Liver (tissue), 9 donors: Measurements from ENCODE around the gene PIP4K2C. TPM values are rescaled to one million over a fixed set of nuclear protein-coding genes. Genes with fewer than 3 reads are reported as not detected.

Experiments used
- DNase-seq: peaks from one replicate; pipeline ENCODE4 v3.0.0-alpha.2; 2017; ENCODE audit warnings: low spot score
- H3K27ac ChIP-seq, 2 donors: one replicate each; pipeline ENCODE4 v1.7.0; 2013; ENCODE audit warnings: inconsistent platforms in 2 of 2, low read length in 2 of 2, control low read depth in 1 of 2, low read depth in 1 of 2, mild to moderate bottlenecking in 1 of 2
- H3K27me3 ChIP-seq, 4 donors: one replicate each; pipeline versions ENCODE4 v1.6.1 to v1.7.0; 2013; ENCODE audit warnings: low read length in 3 of 4, inconsistent platforms in 1 of 4, mild to moderate bottlenecking in 1 of 4, moderate library complexity in 1 of 4; ENCODE audit not compliant: control insufficient read depth in 4 of 4, insufficient read depth in 4 of 4
- H3K36me3 ChIP-seq, 4 donors: one replicate each; pipeline versions ENCODE4 v1.6.1 to v1.7.0; 2013; ENCODE audit warnings: low read length in 3 of 4, mild to moderate bottlenecking in 3 of 4, low read depth in 1 of 4, moderate library complexity in 1 of 4; ENCODE audit not compliant: control insufficient read depth in 4 of 4, insufficient read depth in 3 of 4
- H3K4me1 ChIP-seq, 4 donors: one replicate each; pipeline versions ENCODE4 v1.6.1 to v1.7.0; 2013; ENCODE audit warnings: low read length in 3 of 4, mild to moderate bottlenecking in 3 of 4, moderate library complexity in 1 of 4; ENCODE audit not compliant: control insufficient read depth in 4 of 4, insufficient read depth in 4 of 4
- H3K4me3 ChIP-seq, 3 donors: one replicate each; pipeline versions ENCODE4 v1.6.1 to v1.7.0; 2013; ENCODE audit warnings: low read length in 3 of 3, control low read depth in 1 of 3, low read depth in 1 of 3, mild to moderate bottlenecking in 1 of 3
- H3K9ac ChIP-seq, 2 donors: one replicate each; pipeline ENCODE4 v1.7.0; 2013; ENCODE audit warnings: low read length in 2 of 2, mild to moderate bottlenecking in 2 of 2, moderate library complexity in 2 of 2, control low read depth in 1 of 2, low read depth in 1 of 2
- H3K9me3 ChIP-seq, 4 donors: one replicate each; pipeline versions ENCODE4 v1.6.1 to v1.7.0; 2013; ENCODE audit warnings: low read length in 3 of 4; ENCODE audit not compliant: control insufficient read depth in 4 of 4
- CTCF ChIP-seq: fragments of 150-350 bp; IDR thresholded peaks from 2 replicates; pipeline ENCODE4 v1.5.1; 2017; ENCODE audit warnings: improper control_type of control experiment, low read depth, low read length; ENCODE audit not compliant: missing input control
- GABPA ChIP-seq, 2 donors: IDR thresholded peaks in 1 of 2; conservative IDR thresholded peaks in 1 of 2; 2 replicates each; pipeline ENCODE4 v1.6.1; 2016; ENCODE audit warnings: antibody characterized with exemption in 2 of 2, mild to moderate bottlenecking in 1 of 2, moderate library complexity in 1 of 2
- HNF4G ChIP-seq: IDR thresholded peaks from 2 replicates; pipeline ENCODE4 v1.6.1; 2016; ENCODE audit warnings: antibody characterized with exemption
- JUND ChIP-seq, 2 donors: IDR thresholded peaks; 2 replicates each; pipeline ENCODE4 v1.6.1; 2016; ENCODE audit warnings: antibody characterized with exemption in 2 of 2
- RAD21 ChIP-seq, 2 donors: IDR thresholded peaks; 2 replicates each; pipeline ENCODE4 v1.6.1; 2016; ENCODE audit warnings: antibody characterized with exemption in 2 of 2, mild to moderate bottlenecking in 2 of 2
- REST ChIP-seq: IDR thresholded peaks from 2 replicates; pipeline ENCODE4 v1.6.1; 2016; ENCODE audit warnings: antibody characterized with exemption, mild to moderate bottlenecking
- SP1 ChIP-seq: IDR thresholded peaks from 2 replicates; pipeline ENCODE4 v1.6.1; 2018; ENCODE audit warnings: antibody characterized with exemption, mild to moderate bottlenecking
- TAF1 ChIP-seq: conservative IDR thresholded peaks from 2 replicates; pipeline ENCODE4 v1.6.1; 2016; ENCODE audit warnings: antibody characterized with exemption, mild to moderate bottlenecking
- ZBTB33 ChIP-seq: IDR thresholded peaks from 2 replicates; pipeline ENCODE4 v1.6.1; 2016; ENCODE audit warnings: antibody characterized with exemption
- WGBS: extraction: QIAGEN DNeasy Blood & Tissue Kit; methylation state at CpG from one replicate; pipeline ENCODE4 v1.1.7; 2013; 5-methylcytosine and 5-hydroxymethylcytosine counted together
- polyA plus RNA-seq, 2 donors: library from polyadenylated mRNA; stranded (reverse) in 1 of 2; unstranded in 1 of 2; fragments of 200-250 nt in 1 of 2; fragments of >200 nt in 1 of 2; fragmentation: Nextera tagmentation in 1 of 2; extraction: Ambion mirVana in 1 of 2; gene quantifications; one replicate each; pipeline versions ENCODE4 v1.2.1 to v1.2.3, GENCODE V29; 2013 to 2015
- total RNA-seq, 2 donors: library from RNA; depleted of rRNA; stranded (reverse); fragments of >200 nt; gene quantifications; one replicate each; pipeline ENCODE4 v1.2.3, GENCODE V29; 2014
- TF ChIP-seq, protein P1 (sequence below): IDR thresholded peaks from 2 replicates; pipeline ENCODE4 v1.6.1; 2016; ENCODE audit warnings: antibody characterized with exemption
- donor health status: healthy.
- donor health status: healthy.
- donor health status: healthy.
- donor health status: healthy.
- donor health status: healthy.

The PIP4K2C gene
- total and polyA plus RNA-seq, 4 donors: 6.5 to 11.9 (median 9.4) TPM

GRCh38 chr12:57612711-57613426 is 21.9 kb downstream of the PIP4K2C start:
- TF ChIP-seq CTCF (no peak), HNF4G (no peak)
- H3K4me3 ChIP-seq: no peak overlapping the region
- 78% methylated on average over 10 of the region's 10 CpGs for WGBS
- H3K9ac ChIP-seq: no peak overlapping the region
- H3K27ac ChIP-seq: no peak overlapping the region
- no peak for DNase-seq
- H3K9me3 ChIP-seq: no peaks in the 10 kb centered on the region
- peaks cover 0 to 8% (median 4%) of the 10 kb centered on the region in 4 donors for H3K27me3 ChIP-seq
- peaks cover 0 to 12% (median 11%) of the 10 kb centered on the region in 4 donors for H3K4me1 ChIP-seq
- H3K36me3 ChIP-seq: no peaks in the 10 kb centered on the region

- DNase-seq: no peak
- WGBS: 79% methylated on average over 10 of the region's 10 CpGs
- Histone ChIP-seq H3K9me3 (no peaks in the 10 kb centered on the region), H3K9ac (no peak overlapping the region), H3K27me3 (peaks cover 0 to 8% (median 4%) of the 10 kb centered on the region in 4 donors), H3K27ac (no peak overlapping the region), H3K36me3 (no peaks in the 10 kb centered on the region), H3K4me3 (no peak overlapping the region), H3K4me1 (peaks cover 0 to 12% (median 11%) of the 10 kb centered on the region in 4 donors)
- TF ChIP-seq GABPA (IDR thresholded peaks at IDR 0.05 in 1 of 2, conservative IDR thresholded peaks at IDR 0.05 in 1 of 2) (no peak), REST (no peak), JUND (IDR thresholded peaks at IDR 0.05) (no peak), CTCF (no peak), ZBTB33 (no peak), TAF1 (no peak), SP1 (no peak), RAD21 (IDR thresholded peaks at IDR 0.05) (no peak)
- TF ChIP-seq, protein P1, sequence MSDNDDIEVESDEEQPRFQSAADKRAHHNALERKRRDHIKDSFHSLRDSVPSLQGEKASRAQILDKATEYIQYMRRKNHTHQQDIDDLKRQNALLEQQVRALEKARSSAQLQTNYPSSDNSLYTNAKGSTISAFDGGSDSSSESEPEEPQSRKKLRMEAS: no peak
These were observed 22.6 kb downstream of the PIP4K2C start for GRCh38 chr12:57613427-57614109.
